K562 (cell line): ENCODE data around the gene CGREF1. TPM values are rescaled to one million over a fixed set of nuclear protein-coding genes. Genes with fewer than 3 reads are reported as not detected.

Experiments
- ATF7 ChIP-seq: fragments of 450-650 bp; IDR thresholded peaks from 2 replicates; pipeline ENCODE4 v1.7.1; 2014; ENCODE audit warnings: mild to moderate bottlenecking, moderate library complexity
- CC2D1A ChIP-seq: fragments of 450-650 bp; IDR thresholded peaks from 2 replicates; pipeline ENCODE4 v1.6.1; 2017; ENCODE audit warnings: mild to moderate bottlenecking
- KLF13 ChIP-seq: fragments of 450-650 bp; IDR thresholded peaks from 2 replicates; pipeline ENCODE4 v1.6.1; 2016; ENCODE audit warnings: missing genetic modification characterization, low read depth, mild to moderate bottlenecking, missing compliant biosample characterization, moderate library complexity, borderline replicate concordance
- MAFG ChIP-seq: fragments of 450-650 bp; conservative IDR thresholded peaks from 2 replicates; pipeline ENCODE4 v1.6.1; 2016; ENCODE audit warnings: missing genetic modification characterization, missing compliant biosample characterization
- POLR2AphosphoS2 ChIP-seq: IDR thresholded peaks from 2 replicates; pipeline ENCODE4 v1.6.1; 2012; ENCODE audit warnings: low read length, improper control_type of control experiment
- SRSF9 ChIP-seq: fragments of 200-400 bp; formaldehyde crosslinking; IDR thresholded peaks from 2 replicates; pipeline ENCODE4 v1.6.1; 2017; ENCODE audit warnings: low read depth, low read length, borderline replicate concordance
- ZFX ChIP-seq: sonication (generic); formaldehyde crosslinking; IDR thresholded peaks from 2 replicates; pipeline ENCODE4 v1.8.0; 2022; ENCODE audit warnings: mild to moderate bottlenecking, missing genetic modification reagents, moderate library complexity
- polyA plus RNA-seq, 8 experiments: library from polyadenylated mRNA; depleted of rRNA in 4 of 8; stranded (reverse) in 5 of 8; unstranded in 3 of 8; fragments of >200 nt; fragmentation: Nextera tagmentation in 2 of 8; fragmentation: Illumina TruSeq in 1 of 8; extraction: Ambion mirVana in 2 of 8; extraction: Trizol in 1 of 8; gene quantifications; 2 replicates each; pipeline versions ENCODE4 v1.2.1 to v1.2.3, GENCODE V29; 2011 to 2014; ENCODE audit warnings: inconsistent platforms in 1 of 8, missing spikeins in 1 of 8
- total RNA-seq, 7 experiments: library from RNA; depleted of rRNA in 6 of 7; stranded (reverse); fragments of >200 nt in 6 of 7; fragmentation: Illumina TruSeq in 2 of 7; extraction: Trizol in 2 of 7; gene quantifications; 2 replicates each; pipeline versions ENCODE4 v1.2.1 to v1.2.3, GENCODE V29; 2011 to 2021; ENCODE audit warnings: low replicate concordance in 1 of 7
- TF ChIP-seq, protein P1 (sequence below), 2 experiments: fragments of 200-800 bp in 1 of 2; sonication (Bioruptor generic) in 1 of 2; sonication (generic) in 1 of 2; formaldehyde crosslinking in 1 of 2; IDR thresholded peaks in 1 of 2; conservative IDR thresholded peaks in 1 of 2; 2 replicates each; pipeline versions ENCODE4 v1.5.0 to v1.6.1; 2016 to 2020; ENCODE audit warnings: missing compliant biosample characterization in 1 of 2, missing genetic modification characterization in 1 of 2, missing genetic modification reagents in 1 of 2
- TF ChIP-seq, protein P2 (sequence below), 3 experiments: fragments of 200-800 bp in 1 of 3; sonication (Bioruptor generic) in 1 of 3; sonication (generic) in 1 of 3; formaldehyde crosslinking in 1 of 3; IDR thresholded peaks; 2 replicates each; pipeline versions ENCODE4 v1.6.1 to v1.8.0; 2016 to 2022; ENCODE audit warnings: mild to moderate bottlenecking in 2 of 3, missing compliant biosample characterization in 2 of 3, missing genetic modification characterization in 2 of 3, missing genetic modification reagents in 1 of 3
- TF ChIP-seq, protein P3 (sequence below): fragments of 450-650 bp; conservative IDR thresholded peaks from 2 replicates; pipeline ENCODE4 v1.6.1; 2016; ENCODE audit warnings: missing genetic modification characterization, low read depth, mild to moderate bottlenecking, missing compliant biosample characterization, moderate library complexity
- TF ChIP-seq, protein P4 (sequence below): fragments of 450-650 bp; IDR thresholded peaks from 2 replicates; pipeline ENCODE4 v1.6.1; 2016; ENCODE audit warnings: mild to moderate bottlenecking, moderate library complexity

The CGREF1 gene
- total and polyA plus RNA-seq, 9 of the 15 experiments (the other 6 are each of a cell fraction or from before 2014, with no cell fraction given): 0.07 to 0.50 (median 0.37) TPM

DNA sequence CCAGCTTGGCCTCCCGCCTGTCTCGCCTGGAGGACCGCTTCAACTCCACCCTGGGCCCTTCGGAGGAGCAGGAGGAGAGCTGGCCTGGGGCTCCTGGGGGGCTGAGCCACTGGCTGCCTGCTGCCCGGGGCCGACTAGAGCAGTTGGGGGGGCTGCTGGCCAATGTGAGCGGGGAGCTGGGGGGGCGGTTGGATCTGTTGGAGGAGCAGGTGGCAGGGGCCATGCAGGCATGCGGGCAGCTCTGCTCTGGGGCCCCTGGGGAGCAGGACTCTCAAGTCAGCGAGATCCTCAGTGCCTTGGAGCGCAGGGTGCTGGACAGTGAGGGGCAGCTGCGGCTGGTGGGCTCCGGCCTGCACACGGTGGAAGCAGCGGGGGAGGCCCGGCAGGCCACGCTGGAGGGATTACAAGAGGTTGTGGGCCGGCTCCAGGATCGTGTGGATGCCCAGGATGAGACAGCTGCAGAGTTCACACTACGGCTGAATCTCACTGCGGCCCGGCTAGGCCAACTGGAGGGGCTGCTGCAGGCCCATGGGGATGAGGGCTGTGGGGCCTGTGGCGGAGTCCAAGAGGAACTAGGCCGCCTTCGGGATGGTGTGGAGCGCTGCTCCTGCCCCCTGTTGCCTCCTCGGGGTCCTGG lies 36.0 kb downstream of the CGREF1 start (continued):
- TF ChIP-seq, protein P1, sequence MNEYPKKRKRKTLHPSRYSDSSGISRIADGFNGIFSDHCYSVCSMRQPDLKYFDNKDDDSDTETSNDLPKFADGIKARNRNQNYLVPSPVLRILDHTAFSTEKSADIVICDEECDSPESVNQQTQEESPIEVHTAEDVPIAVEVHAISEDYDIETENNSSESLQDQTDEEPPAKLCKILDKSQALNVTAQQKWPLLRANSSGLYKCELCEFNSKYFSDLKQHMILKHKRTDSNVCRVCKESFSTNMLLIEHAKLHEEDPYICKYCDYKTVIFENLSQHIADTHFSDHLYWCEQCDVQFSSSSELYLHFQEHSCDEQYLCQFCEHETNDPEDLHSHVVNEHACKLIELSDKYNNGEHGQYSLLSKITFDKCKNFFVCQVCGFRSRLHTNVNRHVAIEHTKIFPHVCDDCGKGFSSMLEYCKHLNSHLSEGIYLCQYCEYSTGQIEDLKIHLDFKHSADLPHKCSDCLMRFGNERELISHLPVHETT (CRISPR knock-in tag; conservative IDR thresholded peaks at IDR 0.05 in 1 of 2, IDR thresholded peaks at IDR 0.05 in 1 of 2): no peak
- no peak for TF ChIP-seq CC2D1A
- TF ChIP-seq MAFG (tag): no peak
- TF ChIP-seq, protein P2, sequence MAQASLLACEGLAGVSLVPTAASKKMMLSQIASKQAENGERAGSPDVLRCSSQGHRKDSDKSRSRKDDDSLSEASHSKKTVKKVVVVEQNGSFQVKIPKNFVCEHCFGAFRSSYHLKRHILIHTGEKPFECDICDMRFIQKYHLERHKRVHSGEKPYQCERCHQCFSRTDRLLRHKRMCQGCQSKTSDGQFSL (CRISPR knock-in tag; IDR thresholded peaks at IDR 0.05): peak; percentile 30; the same call in 1 of the 2 replicates
- TF ChIP-seq, protein P2 (tag; IDR thresholded peaks at IDR 0.05): no peak
- TF ChIP-seq ZFX (CRISPR knock-in tag): 0 out of 2 replicates have a peak, but pooled peaks have one; percentile 42
- TF ChIP-seq, protein P3, sequence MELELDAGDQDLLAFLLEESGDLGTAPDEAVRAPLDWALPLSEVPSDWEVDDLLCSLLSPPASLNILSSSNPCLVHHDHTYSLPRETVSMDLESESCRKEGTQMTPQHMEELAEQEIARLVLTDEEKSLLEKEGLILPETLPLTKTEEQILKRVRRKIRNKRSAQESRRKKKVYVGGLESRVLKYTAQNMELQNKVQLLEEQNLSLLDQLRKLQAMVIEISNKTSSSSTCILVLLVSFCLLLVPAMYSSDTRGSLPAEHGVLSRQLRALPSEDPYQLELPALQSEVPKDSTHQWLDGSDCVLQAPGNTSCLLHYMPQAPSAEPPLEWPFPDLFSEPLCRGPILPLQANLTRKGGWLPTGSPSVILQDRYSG (tag): no peak
- TF ChIP-seq, protein P4, sequence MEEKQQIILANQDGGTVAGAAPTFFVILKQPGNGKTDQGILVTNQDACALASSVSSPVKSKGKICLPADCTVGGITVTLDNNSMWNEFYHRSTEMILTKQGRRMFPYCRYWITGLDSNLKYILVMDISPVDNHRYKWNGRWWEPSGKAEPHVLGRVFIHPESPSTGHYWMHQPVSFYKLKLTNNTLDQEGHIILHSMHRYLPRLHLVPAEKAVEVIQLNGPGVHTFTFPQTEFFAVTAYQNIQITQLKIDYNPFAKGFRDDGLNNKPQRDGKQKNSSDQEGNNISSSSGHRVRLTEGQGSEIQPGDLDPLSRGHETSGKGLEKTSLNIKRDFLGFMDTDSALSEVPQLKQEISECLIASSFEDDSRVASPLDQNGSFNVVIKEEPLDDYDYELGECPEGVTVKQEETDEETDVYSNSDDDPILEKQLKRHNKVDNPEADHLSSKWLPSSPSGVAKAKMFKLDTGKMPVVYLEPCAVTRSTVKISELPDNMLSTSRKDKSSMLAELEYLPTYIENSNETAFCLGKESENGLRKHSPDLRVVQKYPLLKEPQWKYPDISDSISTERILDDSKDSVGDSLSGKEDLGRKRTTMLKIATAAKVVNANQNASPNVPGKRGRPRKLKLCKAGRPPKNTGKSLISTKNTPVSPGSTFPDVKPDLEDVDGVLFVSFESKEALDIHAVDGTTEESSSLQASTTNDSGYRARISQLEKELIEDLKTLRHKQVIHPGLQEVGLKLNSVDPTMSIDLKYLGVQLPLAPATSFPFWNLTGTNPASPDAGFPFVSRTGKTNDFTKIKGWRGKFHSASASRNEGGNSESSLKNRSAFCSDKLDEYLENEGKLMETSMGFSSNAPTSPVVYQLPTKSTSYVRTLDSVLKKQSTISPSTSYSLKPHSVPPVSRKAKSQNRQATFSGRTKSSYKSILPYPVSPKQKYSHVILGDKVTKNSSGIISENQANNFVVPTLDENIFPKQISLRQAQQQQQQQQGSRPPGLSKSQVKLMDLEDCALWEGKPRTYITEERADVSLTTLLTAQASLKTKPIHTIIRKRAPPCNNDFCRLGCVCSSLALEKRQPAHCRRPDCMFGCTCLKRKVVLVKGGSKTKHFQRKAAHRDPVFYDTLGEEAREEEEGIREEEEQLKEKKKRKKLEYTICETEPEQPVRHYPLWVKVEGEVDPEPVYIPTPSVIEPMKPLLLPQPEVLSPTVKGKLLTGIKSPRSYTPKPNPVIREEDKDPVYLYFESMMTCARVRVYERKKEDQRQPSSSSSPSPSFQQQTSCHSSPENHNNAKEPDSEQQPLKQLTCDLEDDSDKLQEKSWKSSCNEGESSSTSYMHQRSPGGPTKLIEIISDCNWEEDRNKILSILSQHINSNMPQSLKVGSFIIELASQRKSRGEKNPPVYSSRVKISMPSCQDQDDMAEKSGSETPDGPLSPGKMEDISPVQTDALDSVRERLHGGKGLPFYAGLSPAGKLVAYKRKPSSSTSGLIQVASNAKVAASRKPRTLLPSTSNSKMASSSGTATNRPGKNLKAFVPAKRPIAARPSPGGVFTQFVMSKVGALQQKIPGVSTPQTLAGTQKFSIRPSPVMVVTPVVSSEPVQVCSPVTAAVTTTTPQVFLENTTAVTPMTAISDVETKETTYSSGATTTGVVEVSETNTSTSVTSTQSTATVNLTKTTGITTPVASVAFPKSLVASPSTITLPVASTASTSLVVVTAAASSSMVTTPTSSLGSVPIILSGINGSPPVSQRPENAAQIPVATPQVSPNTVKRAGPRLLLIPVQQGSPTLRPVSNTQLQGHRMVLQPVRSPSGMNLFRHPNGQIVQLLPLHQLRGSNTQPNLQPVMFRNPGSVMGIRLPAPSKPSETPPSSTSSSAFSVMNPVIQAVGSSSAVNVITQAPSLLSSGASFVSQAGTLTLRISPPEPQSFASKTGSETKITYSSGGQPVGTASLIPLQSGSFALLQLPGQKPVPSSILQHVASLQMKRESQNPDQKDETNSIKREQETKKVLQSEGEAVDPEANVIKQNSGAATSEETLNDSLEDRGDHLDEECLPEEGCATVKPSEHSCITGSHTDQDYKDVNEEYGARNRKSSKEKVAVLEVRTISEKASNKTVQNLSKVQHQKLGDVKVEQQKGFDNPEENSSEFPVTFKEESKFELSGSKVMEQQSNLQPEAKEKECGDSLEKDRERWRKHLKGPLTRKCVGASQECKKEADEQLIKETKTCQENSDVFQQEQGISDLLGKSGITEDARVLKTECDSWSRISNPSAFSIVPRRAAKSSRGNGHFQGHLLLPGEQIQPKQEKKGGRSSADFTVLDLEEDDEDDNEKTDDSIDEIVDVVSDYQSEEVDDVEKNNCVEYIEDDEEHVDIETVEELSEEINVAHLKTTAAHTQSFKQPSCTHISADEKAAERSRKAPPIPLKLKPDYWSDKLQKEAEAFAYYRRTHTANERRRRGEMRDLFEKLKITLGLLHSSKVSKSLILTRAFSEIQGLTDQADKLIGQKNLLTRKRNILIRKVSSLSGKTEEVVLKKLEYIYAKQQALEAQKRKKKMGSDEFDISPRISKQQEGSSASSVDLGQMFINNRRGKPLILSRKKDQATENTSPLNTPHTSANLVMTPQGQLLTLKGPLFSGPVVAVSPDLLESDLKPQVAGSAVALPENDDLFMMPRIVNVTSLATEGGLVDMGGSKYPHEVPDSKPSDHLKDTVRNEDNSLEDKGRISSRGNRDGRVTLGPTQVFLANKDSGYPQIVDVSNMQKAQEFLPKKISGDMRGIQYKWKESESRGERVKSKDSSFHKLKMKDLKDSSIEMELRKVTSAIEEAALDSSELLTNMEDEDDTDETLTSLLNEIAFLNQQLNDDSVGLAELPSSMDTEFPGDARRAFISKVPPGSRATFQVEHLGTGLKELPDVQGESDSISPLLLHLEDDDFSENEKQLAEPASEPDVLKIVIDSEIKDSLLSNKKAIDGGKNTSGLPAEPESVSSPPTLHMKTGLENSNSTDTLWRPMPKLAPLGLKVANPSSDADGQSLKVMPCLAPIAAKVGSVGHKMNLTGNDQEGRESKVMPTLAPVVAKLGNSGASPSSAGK: peak; percentile 22; the same call in 1 of the 2 replicates
- no peak for TF ChIP-seq SRSF9
- TF ChIP-seq KLF13 (tag): no peak
- TF ChIP-seq ATF7: no peak
- no peak for TF ChIP-seq POLR2AphosphoS2
